BE2C (cell line): ENCODE results near the gene ZBTB7B.

ENCODE experiments used
- DNase-seq: peaks from one replicate; pipeline ENCODE4 v3.0.0-alpha.2; 2020
- H3K27me3 ChIP-seq: fragments of 250-450 bp; sonication (Bioruptor Pico); 2 replicates; pipeline ENCODE4 v1.5.1; 2020; ENCODE audit warnings: mild to moderate bottlenecking
- H3K36me3 ChIP-seq: fragments of 250-450 bp; sonication (Bioruptor Pico); 2 replicates; pipeline ENCODE4 v1.5.1; 2020; ENCODE audit warnings: mild to moderate bottlenecking
- H3K4me1 ChIP-seq: fragments of 250-450 bp; sonication (Bioruptor Pico); 2 replicates; pipeline ENCODE4 v1.5.1; 2020
- H3K4me3 ChIP-seq: 2 replicates; pipeline ENCODE4 v1.5.1; 2011; ENCODE audit warnings: low read depth, low read length
- H3K9me3 ChIP-seq: fragments of 250-450 bp; sonication (Bioruptor Pico); 2 replicates; pipeline ENCODE4 v1.5.1; 2020
- CTCF ChIP-seq: IDR thresholded peaks from 2 replicates; pipeline ENCODE4 v1.5.1; 2012; ENCODE audit warnings: mild to moderate bottlenecking, low read depth, low read length

Gene ZBTB7B

DNA sequence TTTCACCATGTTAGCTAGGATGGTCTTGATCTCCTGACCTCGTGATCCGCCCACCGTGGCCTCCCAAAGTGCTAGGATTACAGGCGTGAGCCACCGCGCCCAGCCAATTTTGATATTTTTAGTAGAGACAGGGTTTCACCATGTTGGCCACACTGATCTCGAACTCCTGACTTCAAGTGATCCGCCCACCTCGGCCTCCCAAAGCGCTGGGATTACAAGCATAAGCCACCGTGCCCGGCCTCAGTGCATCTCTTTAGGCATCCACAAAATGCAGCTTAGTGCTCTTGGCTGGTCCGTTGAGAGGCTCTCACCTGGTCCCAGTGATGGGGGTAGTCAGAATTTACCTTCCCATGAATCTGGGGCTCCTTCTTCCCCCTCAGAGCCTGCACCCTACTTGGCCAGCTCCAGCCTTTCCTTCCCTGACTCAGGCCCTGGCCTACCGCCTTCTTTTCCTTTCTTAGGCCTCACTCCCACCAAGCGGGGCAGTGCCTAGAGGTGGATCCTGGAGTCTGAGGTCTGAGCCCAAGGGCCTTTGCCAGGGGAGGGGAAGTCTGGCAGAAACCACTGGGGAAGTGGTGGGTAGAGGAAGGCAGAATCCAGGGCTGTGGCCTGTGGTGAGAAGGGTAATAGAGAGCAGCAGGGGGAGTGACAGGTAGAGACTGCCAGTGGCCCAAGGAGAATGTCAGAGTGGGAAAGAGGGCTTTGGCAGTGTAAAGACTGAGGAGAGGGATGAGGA is 5.5 kb upstream of the ZBTB7B start:
- Histone ChIP-seq H3K9me3 (no peaks in the 10 kb centered on the region), H3K4me1 (peaks cover 3% of the 10 kb centered on the region; the same call in 1 of the 2 replicates), H3K36me3 (no peaks in the 10 kb centered on the region), H3K27me3 (no peaks in the 10 kb centered on the region), H3K4me3 (no peak overlapping the region)
- DNase-seq = no peak
- no peak for TF ChIP-seq CTCF

DNA sequence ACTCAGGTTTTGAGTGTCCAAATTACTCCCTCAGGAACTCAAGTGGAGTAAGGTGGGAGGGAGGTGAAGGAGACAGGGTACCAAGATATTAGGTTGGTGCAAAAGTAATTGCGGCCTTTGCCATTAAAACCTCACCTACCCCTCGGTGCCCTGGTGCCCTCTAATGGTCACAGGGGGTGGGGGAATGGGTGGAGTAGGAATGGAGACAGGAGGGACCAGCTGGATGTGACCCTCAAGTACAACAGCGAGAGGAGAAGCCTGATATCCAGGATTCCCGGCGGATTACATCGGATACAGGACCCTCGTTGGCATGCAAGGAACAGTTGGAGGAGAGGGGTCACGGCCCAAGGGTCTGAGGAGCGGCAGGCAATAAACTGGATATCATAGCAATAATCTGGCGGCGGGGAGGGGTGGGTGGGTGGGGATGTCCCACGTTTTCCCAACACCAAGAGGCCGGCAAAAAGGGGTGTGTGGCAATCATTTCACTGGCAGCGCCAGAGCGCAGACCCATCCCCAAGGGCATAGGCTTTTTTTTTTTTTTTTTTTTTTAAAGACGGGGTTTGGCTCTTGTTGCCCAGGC is 4.3 kb upstream of the ZBTB7B start:
- Histone ChIP-seq H3K4me3 (no peak overlapping the region), H3K4me1 (peaks cover 3% of the 10 kb centered on the region; the same call in 1 of the 2 replicates), H3K36me3 (no peaks in the 10 kb centered on the region), H3K27me3 (no peaks in the 10 kb centered on the region), H3K9me3 (no peaks in the 10 kb centered on the region)
- DNase-seq = no peak
- peak; percentile 9; the same call in 1 of the 2 replicates for TF ChIP-seq CTCF

DNA sequence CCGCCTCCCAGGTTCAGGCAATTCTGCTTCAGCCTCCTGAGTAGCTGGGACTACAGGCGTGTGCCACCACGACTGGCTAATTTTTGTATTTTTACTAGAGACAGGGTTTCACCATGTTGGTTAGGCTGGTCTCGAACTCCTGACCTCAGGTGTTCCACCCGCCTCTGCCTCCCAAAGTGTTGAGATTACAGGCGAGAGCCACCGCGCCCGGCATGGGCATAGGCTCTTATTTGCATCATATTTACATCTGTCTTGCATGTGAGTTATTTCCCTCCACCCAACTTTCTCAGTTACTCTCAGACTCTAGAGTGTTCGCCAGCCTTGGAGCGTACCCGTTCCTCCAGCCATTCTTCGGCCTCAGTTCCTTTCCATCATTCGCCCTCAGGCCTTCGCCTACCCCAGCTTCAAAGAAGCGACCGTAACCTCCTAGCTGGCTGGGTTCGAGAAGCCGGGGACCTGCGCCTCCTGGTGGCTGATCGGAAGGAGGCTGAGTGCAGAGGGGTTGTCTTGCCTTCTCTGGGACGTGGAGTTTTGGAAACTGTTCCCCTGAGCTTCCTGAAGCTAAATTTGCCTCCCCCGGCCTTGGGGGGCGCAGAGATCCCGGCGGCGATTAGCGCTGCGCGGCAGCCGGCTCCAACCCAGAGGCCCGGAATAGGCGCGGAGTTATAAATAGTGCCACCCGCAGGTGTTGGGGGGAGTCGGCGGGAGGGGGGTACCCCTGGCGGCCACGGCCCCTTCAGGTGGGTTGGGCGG is 3.6 kb upstream of the ZBTB7B start:
- DNase-seq = peak; percentile 86
- H3K4me3 ChIP-seq = peak overlapping the region; percentile 59
- no peaks in the 10 kb centered on the region for H3K27me3 ChIP-seq
- H3K36me3 ChIP-seq = no peaks in the 10 kb centered on the region
- H3K9me3 ChIP-seq = no peaks in the 10 kb centered on the region
- TF ChIP-seq CTCF = peak; percentile 98
- H3K4me1 ChIP-seq = peaks cover 3% of the 10 kb centered on the region; the same call in 1 of the 2 replicates

GRCh38 chr1:154999571-155000410 is 2.8 kb upstream of the ZBTB7B start:
- no peak for TF ChIP-seq CTCF
- no peaks in the 10 kb centered on the region for H3K36me3 ChIP-seq
- DNase-seq = no peak
- H3K27me3 ChIP-seq = no peaks in the 10 kb centered on the region
- peak overlapping the region; percentile 59 for H3K4me3 ChIP-seq
- H3K4me1 ChIP-seq = peaks cover 9% of the 10 kb centered on the region
- H3K9me3 ChIP-seq = no peaks in the 10 kb centered on the region

- Histone ChIP-seq H3K4me3 (peak overlapping the region; percentile 72), H3K4me1 (peaks cover 10% of the 10 kb centered on the region), H3K27me3 (no peaks in the 10 kb centered on the region), H3K9me3 (no peaks in the 10 kb centered on the region), H3K36me3 (no peaks in the 10 kb centered on the region)
- no peak for TF ChIP-seq CTCF
- DNase-seq = peak; percentile 43
Measured at GRCh38 chr1:155000411-155000725, 2.2 kb upstream of the ZBTB7B start.
